Fibroblast of lung (primary cell): Measurements from ENCODE around the gene UQCR10.

ENCODE experiments used
- EZH2 ChIP-seq: IDR thresholded peaks from 2 replicates; pipeline ENCODE4 v1.5.1; 2012; ENCODE audit warnings: low read length, control low read depth, mild to moderate bottlenecking; ENCODE audit errors: missing control alignments
- TF ChIP-seq, protein P1 (sequence below), 2 donors: IDR thresholded peaks in 1 of 2; conservative IDR thresholded peaks in 1 of 2; 1 replicate in 1 of 2; 2 replicates in 1 of 2; pipeline ENCODE4 v1.5.1; 2011 to 2012; ENCODE audit warnings: low read length in 2 of 2, control low read depth in 1 of 2, inconsistent platforms in 1 of 2, low read depth in 1 of 2, mild to moderate bottlenecking in 1 of 2

DNA sequence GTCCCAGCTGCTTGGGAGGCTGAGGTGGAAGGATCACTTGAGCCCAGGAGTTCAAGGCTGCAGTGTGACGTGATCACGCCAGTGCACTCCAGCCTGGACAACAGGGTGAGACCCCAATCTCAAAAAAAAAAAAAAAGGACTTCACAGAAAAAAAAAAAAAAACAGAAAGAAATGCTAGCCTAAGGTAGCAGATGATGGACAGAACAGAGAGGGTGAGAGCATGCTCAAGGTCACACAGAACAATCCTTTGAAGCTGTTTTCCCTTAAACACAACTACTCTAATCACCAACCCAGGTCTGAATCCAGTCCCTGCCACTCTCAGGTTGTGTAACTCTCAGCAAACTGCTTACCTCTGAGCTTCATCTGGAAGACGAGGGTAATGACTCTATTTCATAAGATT is 10.1 kb upstream of the UQCR10 start:
- no peak for TF ChIP-seq EZH2
- TF ChIP-seq, protein P1, sequence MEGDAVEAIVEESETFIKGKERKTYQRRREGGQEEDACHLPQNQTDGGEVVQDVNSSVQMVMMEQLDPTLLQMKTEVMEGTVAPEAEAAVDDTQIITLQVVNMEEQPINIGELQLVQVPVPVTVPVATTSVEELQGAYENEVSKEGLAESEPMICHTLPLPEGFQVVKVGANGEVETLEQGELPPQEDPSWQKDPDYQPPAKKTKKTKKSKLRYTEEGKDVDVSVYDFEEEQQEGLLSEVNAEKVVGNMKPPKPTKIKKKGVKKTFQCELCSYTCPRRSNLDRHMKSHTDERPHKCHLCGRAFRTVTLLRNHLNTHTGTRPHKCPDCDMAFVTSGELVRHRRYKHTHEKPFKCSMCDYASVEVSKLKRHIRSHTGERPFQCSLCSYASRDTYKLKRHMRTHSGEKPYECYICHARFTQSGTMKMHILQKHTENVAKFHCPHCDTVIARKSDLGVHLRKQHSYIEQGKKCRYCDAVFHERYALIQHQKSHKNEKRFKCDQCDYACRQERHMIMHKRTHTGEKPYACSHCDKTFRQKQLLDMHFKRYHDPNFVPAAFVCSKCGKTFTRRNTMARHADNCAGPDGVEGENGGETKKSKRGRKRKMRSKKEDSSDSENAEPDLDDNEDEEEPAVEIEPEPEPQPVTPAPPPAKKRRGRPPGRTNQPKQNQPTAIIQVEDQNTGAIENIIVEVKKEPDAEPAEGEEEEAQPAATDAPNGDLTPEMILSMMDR (conservative IDR thresholded peaks at IDR 0.05 in 1 of 2, IDR thresholded peaks at IDR 0.05 in 1 of 2; ENCODE audit: low read depth in 1 of 2, low read length in 2 of 2) = no peak
